Right atrium auricular region (tissue), 2 donors: ENCODE data around the gene JAKMIP2. TPM values are rescaled to one million over a fixed set of nuclear protein-coding genes. Genes with fewer than 3 reads are reported as not detected.

Source experiments
- DNase-seq: peaks from one replicate; pipeline ENCODE4 v3.0.0-alpha.2; 2019; ENCODE audit warnings: low spot score
- H3K27ac ChIP-seq, 2 donors: fragments of 200-600 bp; sonication (generic); 1 replicate in 1 of 2; 2 replicates in 1 of 2; pipeline ENCODE4 v1.5.1; 2016 to 2019
- H3K27me3 ChIP-seq, 2 donors: fragments of 200-600 bp; sonication (generic); one replicate each; pipeline versions ENCODE4 v1.5.1 to v1.6.0; 2017 to 2019
- H3K36me3 ChIP-seq: fragments of 200-600 bp; sonication (generic); one replicate; pipeline ENCODE4 v1.5.1; 2016
- H3K4me1 ChIP-seq, 2 donors: fragments of 200-600 bp; sonication (generic); one replicate each; pipeline versions ENCODE4 v1.5.1 to v1.6.0; 2017 to 2019
- H3K4me3 ChIP-seq, 2 donors: fragments of 200-600 bp; sonication (generic); 1 replicate in 1 of 2; 2 replicates in 1 of 2; pipeline ENCODE4 v1.5.1; 2017 to 2019; ENCODE audit warnings: mild to moderate bottlenecking in 1 of 2, moderate library complexity in 1 of 2
- H3K9me3 ChIP-seq, 2 donors: fragments of 200-600 bp; sonication (generic); one replicate each; pipeline ENCODE4 v1.5.1; 2019
- CTCF ChIP-seq, 2 donors: fragments of 200-600 bp; sonication (generic); IDR thresholded peaks; one replicate each; pipeline ENCODE4 v1.5.1; 2019; ENCODE audit warnings: antibody characterized with exemption in 2 of 2
- total RNA-seq, 2 donors: library from RNA; depleted of rRNA; stranded (reverse); fragments of >200 nt; gene quantifications; one replicate each; pipeline ENCODE4 v1.1.0, GENCODE V29; 2016

The JAKMIP2 gene
- total RNA-seq, 2 donors from 2014 or later: 0.16 to 0.33 TPM

GRCh38 chr5:147659166-147659929 is 123.2 kb downstream of the JAKMIP2 start:
- Histone ChIP-seq H3K36me3 (no peaks in the 10 kb centered on the region), H3K27ac (no peak overlapping the region), H3K9me3 (no peaks in the 10 kb centered on the region), H3K4me1 (no peaks in the 10 kb centered on the region), H3K4me3 (no peak overlapping the region), H3K27me3 (no peaks in the 10 kb centered on the region)
- TF ChIP-seq CTCF (IDR thresholded peaks at IDR 0.05): no peak
- no peak for DNase-seq

- no peak for DNase-seq
- H3K27ac ChIP-seq: no peak overlapping the region
- TF ChIP-seq CTCF (IDR thresholded peaks at IDR 0.05): no peak
Measured at GRCh38 chr5:147658293-147658932, 124.1 kb downstream of the JAKMIP2 start.

GRCh38 chr5:147648597-147648996 is 133.9 kb downstream of the JAKMIP2 start:
- no peak overlapping the region for H3K27ac ChIP-seq
- no peaks in the 10 kb centered on the region for H3K36me3 ChIP-seq
- no peak for TF ChIP-seq CTCF (IDR thresholded peaks at IDR 0.05)

More at GRCh38 chr5:147658293-147658932, 124.1 kb downstream of the JAKMIP2 start:
- Histone ChIP-seq H3K4me1 (no peaks in the 10 kb centered on the region), H3K27me3 (no peaks in the 10 kb centered on the region), H3K9me3 (no peaks in the 10 kb centered on the region), H3K4me3 (no peak overlapping the region), H3K36me3 (no peaks in the 10 kb centered on the region)

DNA sequence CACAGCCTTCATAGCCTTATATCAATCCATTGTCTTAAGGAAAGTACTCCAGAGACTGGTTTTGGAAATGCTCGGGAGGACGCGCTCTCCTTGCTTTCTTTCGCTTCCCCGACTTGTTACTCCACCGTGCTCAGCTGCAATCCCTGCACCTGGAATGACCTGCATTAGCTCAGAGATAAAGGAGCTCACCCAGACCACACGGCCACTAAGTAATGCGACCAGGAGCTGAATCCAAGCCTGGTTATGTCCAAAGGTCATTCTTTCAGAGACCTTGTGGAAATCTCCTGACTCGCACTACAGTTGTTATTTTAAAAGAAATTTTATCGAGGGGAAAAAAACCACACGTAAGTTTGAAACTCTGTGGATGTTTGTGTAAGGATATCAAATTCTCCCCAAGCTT is 137.3 kb downstream of the JAKMIP2 start:
- no peak overlapping the region for H3K4me3 ChIP-seq
- no peaks in the 10 kb centered on the region for H3K4me1 ChIP-seq
- H3K27ac ChIP-seq: no peak overlapping the region
- no peak for TF ChIP-seq CTCF (IDR thresholded peaks at IDR 0.05)
- no peaks in the 10 kb centered on the region for H3K36me3 ChIP-seq
- no peaks in the 10 kb centered on the region for H3K27me3 ChIP-seq
- no peak for DNase-seq
- no peaks in the 10 kb centered on the region for H3K9me3 ChIP-seq

More at GRCh38 chr5:147648597-147648996, 133.9 kb downstream of the JAKMIP2 start:
- no peak for DNase-seq
- Histone ChIP-seq H3K4me1 (no peaks in the 10 kb centered on the region), H3K9me3 (no peaks in the 10 kb centered on the region), H3K4me3 (no peak overlapping the region), H3K27me3 (no peaks in the 10 kb centered on the region)

DNA sequence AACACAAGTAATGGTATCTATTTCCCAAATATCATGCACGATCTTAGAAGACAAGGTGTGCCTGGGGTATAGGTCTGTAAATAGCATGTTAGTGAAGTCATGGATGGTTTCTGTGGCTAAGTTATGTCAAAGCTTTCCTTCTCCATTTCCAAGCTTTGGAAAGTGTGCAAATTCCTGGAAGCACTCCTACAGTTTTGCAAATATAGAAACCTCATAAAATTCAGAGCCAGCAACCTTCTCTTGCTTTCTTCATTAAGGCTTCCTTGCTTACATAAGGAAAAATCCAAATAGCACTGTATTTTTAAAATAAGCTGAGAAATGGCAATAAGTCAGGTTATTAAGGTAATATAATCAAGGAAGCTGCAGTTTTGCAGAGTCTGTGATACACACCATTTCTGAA is 138.1 kb downstream of the JAKMIP2 start:
- no peaks in the 10 kb centered on the region for H3K4me1 ChIP-seq
- H3K27me3 ChIP-seq: no peaks in the 10 kb centered on the region
- H3K27ac ChIP-seq: no peak overlapping the region
- no peak for DNase-seq
- no peaks in the 10 kb centered on the region for H3K36me3 ChIP-seq
- no peak overlapping the region for H3K4me3 ChIP-seq
- no peak for TF ChIP-seq CTCF (IDR thresholded peaks at IDR 0.05)
- H3K9me3 ChIP-seq: no peaks in the 10 kb centered on the region
